GM23248 (cell line): ENCODE results near the gene SMPD1. TPM values are rescaled to one million over a fixed set of nuclear protein-coding genes. Genes with fewer than 3 reads are reported as not detected.

ENCODE experiments used
- DNase-seq: peaks from one replicate; pipeline ENCODE4 v3.0.0-alpha.2; 2015
- H2AFZ ChIP-seq: fragments of 200-600 bp; sonication (generic); 2 replicates; pipeline ENCODE4 v1.6.1; 2016; ENCODE audit warnings: antibody characterized with exemption
- H3F3A ChIP-seq: fragments of 200-600 bp; sonication (generic); 2 replicates; pipeline ENCODE4 v1.6.1; 2016; ENCODE audit warnings: mild to moderate bottlenecking, antibody characterized with exemption, mixed run types; ENCODE audit not compliant: insufficient read depth
- H3K27ac ChIP-seq: fragments of 200-600 bp; sonication (generic); 2 replicates; pipeline ENCODE4 v1.5.1; 2016; ENCODE audit warnings: mild to moderate bottlenecking
- H3K27me3 ChIP-seq: fragments of 200-600 bp; sonication (generic); replicated peaks from 2 replicates; pipeline ENCODE4 v1.6.1; 2016; ENCODE audit warnings: mild to moderate bottlenecking; ENCODE audit not compliant: insufficient read depth
- H3K36me3 ChIP-seq: fragments of 200-600 bp; sonication (generic); 2 replicates; pipeline ENCODE4 v1.6.1; 2016; ENCODE audit warnings: low read depth, mild to moderate bottlenecking
- H3K4me1 ChIP-seq: fragments of 200-600 bp; sonication (generic); 2 replicates; pipeline ENCODE4 v1.6.1; 2016; ENCODE audit warnings: mild to moderate bottlenecking; ENCODE audit not compliant: insufficient read depth
- H3K4me2 ChIP-seq: fragments of 200-600 bp; sonication (generic); one replicate; pipeline ENCODE4 v1.6.1; 2016; ENCODE audit warnings: mild to moderate bottlenecking; ENCODE audit not compliant: unreplicated experiment
- H3K4me3 ChIP-seq: fragments of 200-600 bp; sonication (generic); 2 replicates; pipeline ENCODE4 v1.5.1; 2016; ENCODE audit warnings: mild to moderate bottlenecking
- H3K79me2 ChIP-seq: fragments of 200-600 bp; sonication (generic); 2 replicates; pipeline ENCODE4 v1.6.1; 2016; ENCODE audit warnings: mild to moderate bottlenecking; ENCODE audit not compliant: insufficient read depth
- H3K9ac ChIP-seq: fragments of 200-600 bp; sonication (generic); 2 replicates; pipeline ENCODE4 v1.6.1; 2016; ENCODE audit warnings: mild to moderate bottlenecking
- H3K9me2 ChIP-seq: fragments of 200-600 bp; sonication (generic); 2 replicates; pipeline ENCODE4 v1.6.1; 2016; ENCODE audit warnings: mixed run types, mild to moderate bottlenecking, moderate library complexity; ENCODE audit not compliant: insufficient read depth
- H3K9me3 ChIP-seq: fragments of 200-600 bp; sonication (generic); one replicate; pipeline ENCODE4 v1.6.1; 2017; ENCODE audit warnings: low read depth
- H4K20me1 ChIP-seq: fragments of 200-600 bp; sonication (generic); 2 replicates; pipeline ENCODE4 v1.6.0; 2016; ENCODE audit not compliant: insufficient read depth
- EZH2 ChIP-seq: fragments of 200-600 bp; sonication (generic); IDR thresholded peaks from 2 replicates; pipeline ENCODE4 v1.6.1; 2018; ENCODE audit warnings: antibody characterized with exemption, mild to moderate bottlenecking; ENCODE audit not compliant: insufficient read depth, poor library complexity, severe bottlenecking
- EZH2phosphoT487 ChIP-seq: fragments of 200-600 bp; sonication (generic); IDR thresholded peaks from 2 replicates; pipeline ENCODE4 v1.6.1; 2018; ENCODE audit warnings: antibody characterized with exemption, moderate library complexity, mild to moderate bottlenecking, low read depth; ENCODE audit not compliant: insufficient read depth
- WGBS, 2 experiments: methylation state at CpG; one replicate each; pipeline ENCODE4 v1.1.6; 2015 to 2017; ENCODE audit warnings: low lambda C conversion rate in 2 of 2, low coverage in 1 of 2; ENCODE audit errors: missing lambda C conversion rate in 2 of 2; 5-methylcytosine and 5-hydroxymethylcytosine counted together
- in situ Hi-C: fragments of 300-500 bp; cut with MboI; formaldehyde crosslinking; loops from 2 replicates; pipeline ENCODE4 v1.15.0; 2020
- polyA plus RNA-seq: library from polyadenylated mRNA; unstranded; fragments of >200 nt; fragmentation: Nextera tagmentation; extraction: Ambion mirVana; gene quantifications from 2 replicates; pipeline ENCODE4 v1.2.1, GENCODE V29; 2016
- total RNA-seq: library from RNA; depleted of rRNA; stranded (reverse); fragments of >200 nt; shearing (Covaris generic); gene quantifications from 2 replicates; pipeline ENCODE4 v1.2.3, GENCODE V29; 2014

Gene SMPD1
- total and polyA plus RNA-seq, 2 experiments from 2014 or later, result 67.9 to 87.8 TPM

- Histone ChIP-seq H3K79me2 (no peaks in the 10 kb centered on the region), H3K4me2 (no peak overlapping the region), H3F3A (peaks cover 8% of the 10 kb centered on the region), H3K27ac (no peak overlapping the region), H3K27me3 (no peaks in the 10 kb centered on the region), H3K9ac (no peak overlapping the region), H2AFZ (no peak overlapping the region), H3K9me3 (no peaks in the 10 kb centered on the region), H3K36me3 (no peaks in the 10 kb centered on the region), H3K4me1 (peaks cover 7% of the 10 kb centered on the region), H3K9me2 (no peaks in the 10 kb centered on the region), H3K4me3 (no peak overlapping the region), H4K20me1 (no peaks in the 10 kb centered on the region)
- DNase-seq, result no peak
- TF ChIP-seq EZH2 (no peak), EZH2phosphoT487 (no peak)
- 76 to 80% methylated on average over 5 of the region's 5 CpGs for whole genome bisulfite sequencing, 2 experiments
- in situ Hi-C loops, result loop anchor here (10.0 kb wide), 1 partner anchor 107 kb away; no protein-coding TSS in a partner anchor
These were observed 38.4 kb upstream of the SMPD1 start for GRCh38 chr11:6351782-6352382.

GRCh38 chr11:6353367-6353987, 36.8 kb upstream of the SMPD1 start:
- peak; percentile 61 for DNase-seq
- H3K9ac ChIP-seq, result no peak overlapping the region
- in situ Hi-C loops, result loop anchor here (10.0 kb wide), 1 partner anchor 109 kb away; no protein-coding TSS in a partner anchor
- H2AFZ ChIP-seq, result peak overlapping the region; percentile 32; the same call in 1 of the 2 replicates
- no peaks in the 10 kb centered on the region for H3K9me3 ChIP-seq
- WGBS, 2 experiments, result 0 to 1% methylated on average over 5 of the region's 5 CpGs
- no peaks in the 10 kb centered on the region for H3K9me2 ChIP-seq
- H3K4me2 ChIP-seq, result no peak overlapping the region
- H3K4me1 ChIP-seq, result peaks cover 20% of the 10 kb centered on the region
- no peaks in the 10 kb centered on the region for H4K20me1 ChIP-seq
- no peaks in the 10 kb centered on the region for H3K36me3 ChIP-seq
- H3K79me2 ChIP-seq, result no peaks in the 10 kb centered on the region
- H3F3A ChIP-seq, result peaks cover 21% of the 10 kb centered on the region
- no peaks in the 10 kb centered on the region for H3K27me3 ChIP-seq
- TF ChIP-seq EZH2phosphoT487 (no peak), EZH2 (no peak)
- no peak overlapping the region for H3K27ac ChIP-seq
- no peak overlapping the region for H3K4me3 ChIP-seq

GRCh38 chr11:6354651-6355485, 35.4 kb upstream of the SMPD1 start:
- Histone ChIP-seq H3K4me1 (peaks cover 20% of the 10 kb centered on the region), H3K9ac (no peak overlapping the region), H3K27me3 (no peaks in the 10 kb centered on the region), H3F3A (peaks cover 21% of the 10 kb centered on the region), H2AFZ (no peak overlapping the region), H3K9me2 (no peaks in the 10 kb centered on the region), H3K27ac (no peak overlapping the region), H3K36me3 (no peaks in the 10 kb centered on the region), H4K20me1 (no peaks in the 10 kb centered on the region), H3K4me3 (no peak overlapping the region), H3K79me2 (no peaks in the 10 kb centered on the region), H3K4me2 (no peak overlapping the region), H3K9me3 (no peaks in the 10 kb centered on the region)
- WGBS, 2 experiments, result 90 to 93% methylated on average over 4 of the region's 4 CpGs
- TF ChIP-seq EZH2, result no peak
- TF ChIP-seq EZH2phosphoT487, result no peak
- in situ Hi-C loops, result loop anchor here (10.0 kb wide), 1 partner anchor 110 kb away; no protein-coding TSS in a partner anchor
- no peak for DNase-seq

- H3K4me2 ChIP-seq, result peak overlapping the region; percentile 55
- H3F3A ChIP-seq, result peaks cover 21% of the 10 kb centered on the region
- no peaks in the 10 kb centered on the region for H4K20me1 ChIP-seq
- H2AFZ ChIP-seq, result peak overlapping the region; percentile 83
- H3K9me3 ChIP-seq, result no peaks in the 10 kb centered on the region
- no peaks in the 10 kb centered on the region for H3K9me2 ChIP-seq
- peak overlapping the region; percentile 73 for H3K27ac ChIP-seq
- peak overlapping the region; percentile 44 for H3K9ac ChIP-seq
- no peaks in the 10 kb centered on the region for H3K79me2 ChIP-seq
- H3K36me3 ChIP-seq, result no peaks in the 10 kb centered on the region
- H3K4me3 ChIP-seq, result peak overlapping the region; percentile 53; the same call in 1 of the 2 replicates
- in situ Hi-C loops, result loop anchor here (10.0 kb wide), 1 partner anchor 112 kb away; no protein-coding TSS in a partner anchor
- DNase-seq, result peak; percentile 3
- no peaks in the 10 kb centered on the region for H3K27me3 ChIP-seq
- peaks cover 20% of the 10 kb centered on the region for H3K4me1 ChIP-seq
- TF ChIP-seq EZH2phosphoT487, result no peak
- no peak for TF ChIP-seq EZH2
- 38 to 40% methylated on average over 4 of the region's 4 CpGs for WGBS, 2 experiments
These were observed 33.7 kb upstream of the SMPD1 start for GRCh38 chr11:6356503-6357055.
